Heart left ventricle (tissue), 16 donors: Measurements from ENCODE around the gene MYO1E. TPM values are rescaled to one million over a fixed set of nuclear protein-coding genes. Genes with fewer than 3 reads are reported as not detected.

ENCODE experiments used
- ATAC-seq, 4 donors: fragments of 200-7000 bp; cut with Tn5 transposase; one replicate each; pipeline ENCODE4 v1.9.1; 2020 to 2022; ENCODE audit warnings: moderate library complexity in 4 of 4, mild to moderate bottlenecking in 3 of 4, moderate number of reproducible peaks in 1 of 4
- DNase-seq, 5 donors: peaks; one replicate each; pipeline ENCODE4 v3.0.0-alpha.2; 2020
- H3K27ac ChIP-seq, 12 donors: fragments of 200-600 bp; sonication (generic) in 4 of 12; one replicate each; pipeline versions ENCODE4 v1.5.0 to v1.8.0; 2016 to 2022; ENCODE audit warnings: mild to moderate bottlenecking in 2 of 12
- H3K27me3 ChIP-seq, 9 donors: fragments of 200-600 bp; sonication (generic) in 2 of 9; one replicate each; pipeline versions ENCODE4 v1.5.1 to v1.8.0; 2016 to 2022; ENCODE audit warnings: mild to moderate bottlenecking in 3 of 9
- H3K36me3 ChIP-seq, 9 donors: fragments of 200-600 bp; sonication (generic) in 2 of 9; one replicate each; pipeline versions ENCODE4 v1.5.0 to v1.8.0; 2018 to 2022; ENCODE audit warnings: mild to moderate bottlenecking in 2 of 9
- H3K4me1 ChIP-seq, 12 donors: fragments of 200-600 bp; sonication (generic) in 4 of 12; one replicate each; pipeline versions ENCODE4 v1.5.0 to v1.8.0; 2016 to 2022; ENCODE audit warnings: mild to moderate bottlenecking in 3 of 12
- H3K4me3 ChIP-seq, 12 donors: fragments of 200-600 bp; sonication (generic) in 4 of 12; one replicate each; pipeline versions ENCODE4 v1.5.0 to v1.8.0; 2017 to 2022; ENCODE audit warnings: mild to moderate bottlenecking in 9 of 12, moderate library complexity in 4 of 12
- H3K9me3 ChIP-seq, 12 donors: fragments of 200-600 bp; sonication (generic) in 4 of 12; one replicate each; pipeline versions ENCODE4 v1.5.0 to v1.8.0; 2016 to 2022; ENCODE audit warnings: mild to moderate bottlenecking in 1 of 12
- CTCF ChIP-seq, 12 donors: fragments of 200-600 bp; sonication (generic) in 4 of 12; IDR thresholded peaks; one replicate each; pipeline versions ENCODE4 v1.5.0 to v1.8.0; 2018 to 2022; ENCODE audit warnings: antibody characterized with exemption in 12 of 12, mild to moderate bottlenecking in 5 of 12
- POLR2A ChIP-seq, 2 donors: fragments of 450-650 bp; IDR thresholded peaks; one replicate each; pipeline ENCODE4 v1.6.1; 2017; ENCODE audit warnings: antibody characterized with exemption in 2 of 2, mild to moderate bottlenecking in 2 of 2, moderate library complexity in 2 of 2
- WGBS, 4 donors: extraction: QIAGEN DNeasy Blood & Tissue Kit in 2 of 4; methylation state at CpG; one replicate each; pipeline versions ENCODE4 v1.1.5 to v1.1.7; 2013 to 2018; 5-methylcytosine and 5-hydroxymethylcytosine counted together
- intact Hi-C, 10 donors: fragments of 100-400 bp; cut with DNase I; formaldehyde crosslinking; loops; one replicate each; pipeline versions ENCODE4 v1.11.1 to v1.14.2; 2022
- polyA plus RNA-seq, 2 donors: library from polyadenylated mRNA; stranded (reverse); fragments of 200-250 nt; gene quantifications; one replicate each; pipeline ENCODE4 v1.2.3, GENCODE V29; 2013
- total RNA-seq, 9 donors: library from RNA; depleted of rRNA in 2 of 9; stranded (reverse); fragments of >200 nt in 2 of 9; fragmentation: NEBNext Ultra II Directional in 3 of 9; extraction: Animal tissue kit (Norgen Biotek cat#: 25700) in 3 of 9; gene quantifications; one replicate each; pipeline versions ENCODE4 v1.1.0 to v1.2.4, GENCODE V29; 2016 to 2023
- donor health status: ischemic (EF 13 %, LVEDD 7.1; RV severe dilation, severe dysfunction).
- donor health status: healthy with polysubstance abuse.
- donor health status: DM: no; HTN: yes; CAD: no.
- donor health status: DM: no; HTN: no; CAD: no.
- donor health status: ischemic (EF 25% LVEDD 6.9; RV normal size, moderate dysfunction).
- donor health status: ischemic (EF 25% LVEDD 5.7; RV mildly dilated, moderate dysfunction).
- donor health status: healthy.
- donor health status: DM: yes; HTN: yes; CAD: no.
- donor health status: ischemic (EF 35%, LVEDD 5.7; RV mildly dilated, moderate dysfunction).
- donor health status: nonischemic (EF 11% LVEDD 7.7; RV severe dilation, severe dysfunction).
- donor health status: DM: yes; HTN: yes; CAD: no.
- donor health status: PGD.
- donor health status: ischemic (EF 29% LVEDD 5.4; RV normal size, mild dysfunction).
- donor health status: nonischemic (EF 23%, LVEDD 6.1; RV moderate dilation, normal function).

The MYO1E gene
- total and polyA plus RNA-seq, 11 donors = 8.5 to 98.6 (median 25.2) TPM

GRCh38 chr15:59179717-59180116 lies 193.0 kb downstream of the MYO1E start:
- no peak overlapping the region for H3K4me3 ChIP-seq
- no peak for TF ChIP-seq POLR2A (IDR thresholded peaks at IDR 0.05)
- no peak for TF ChIP-seq CTCF (IDR thresholded peaks at IDR 0.05)
- H3K27ac ChIP-seq = no peak overlapping the region
- H3K36me3 ChIP-seq = peaks cover 0 to 56% (median 20%) of the 10 kb centered on the region in 9 donors
- no peak for DNase-seq
- intact Hi-C loops = loop anchor here in 3 of 10 donors (5.0 to 10.0 kb wide), 3 partner anchors 193 to 315 kb away; partner anchors contain the start of gene MYO1E (in 1 of the 3)
- no peak for ATAC-seq
- H3K9me3 ChIP-seq = peaks cover 0 to 21% (median 11%) of the 10 kb centered on the region in 12 donors
- H3K27me3 ChIP-seq = no peaks in the 10 kb centered on the region
- 89 to 94% (median 91%) methylated on average over 5 of the region's 5 CpGs for WGBS, 4 donors
- H3K4me1 ChIP-seq = peaks cover 0 to 54% (median 7%) of the 10 kb centered on the region in 12 donors

GRCh38 chr15:59178151-59178695 lies 194.4 kb downstream of the MYO1E start:
- intact Hi-C loops = loop anchor here in 3 of 10 donors (5.0 to 10.0 kb wide), 3 partner anchors 194 to 317 kb away; partner anchors contain the start of gene MYO1E (in 1 of the 3)
- H3K36me3 ChIP-seq = peaks cover 0 to 51% (median 28%) of the 10 kb centered on the region in 9 donors
- peaks cover 0 to 62% (median 8%) of the 10 kb centered on the region in 12 donors for H3K4me1 ChIP-seq
- no peaks in the 10 kb centered on the region for H3K27me3 ChIP-seq
- H3K9me3 ChIP-seq = peaks cover 0 to 20% (median 11%) of the 10 kb centered on the region in 12 donors
- TF ChIP-seq POLR2A (IDR thresholded peaks at IDR 0.05) (no peak), CTCF (IDR thresholded peaks at IDR 0.05) (no peak)
- WGBS, 4 donors = 92 to 95% (median 93%) methylated on average over 16 of the region's 16 CpGs
- H3K4me3 ChIP-seq = no peak overlapping the region
- DNase-seq (no peak), ATAC-seq (no peak)
- peak overlapping the region in 1 of 12 donors; percentile 89 for H3K27ac ChIP-seq

- H3K36me3 ChIP-seq = peaks cover 0 to 58% (median 33%) of the 10 kb centered on the region in 9 donors
- no peak for ATAC-seq
- H3K27me3 ChIP-seq = no peaks in the 10 kb centered on the region
- H3K9me3 ChIP-seq = peaks cover 0 to 12% (median 9%) of the 10 kb centered on the region in 12 donors
- intact Hi-C loops = loop anchor here in 3 of 10 donors (5.0 to 10.0 kb wide), 3 partner anchors 195 to 318 kb away; partner anchors contain the start of gene MYO1E (in 1 of the 3)
- no peak for DNase-seq
- H3K27ac ChIP-seq = peak overlapping the region in 1 of 12 donors; percentile 89
- TF ChIP-seq POLR2A (IDR thresholded peaks at IDR 0.05) (no peak), CTCF (IDR thresholded peaks at IDR 0.05) (no peak)
- 87 to 93% (median 92%) methylated on average over 4 of the region's 4 CpGs for WGBS, 4 donors
- H3K4me1 ChIP-seq = peaks cover 0 to 62% (median 8%) of the 10 kb centered on the region in 12 donors
- H3K4me3 ChIP-seq = no peak overlapping the region
Measured at GRCh38 chr15:59177317-59177660, 195.4 kb downstream of the MYO1E start.

- WGBS, 4 donors = 89 to 95% (median 91%) methylated on average over 9 of the region's 9 CpGs
- intact Hi-C loops = loop anchor here in 3 of 10 donors (5.0 to 10.0 kb wide), 3 partner anchors 196 to 318 kb away; partner anchors contain the start of gene MYO1E (in 1 of the 3)
- TF ChIP-seq POLR2A (IDR thresholded peaks at IDR 0.05) = no peak
- TF ChIP-seq CTCF (IDR thresholded peaks at IDR 0.05) = no peak
- ATAC-seq (no peak), DNase-seq (no peak)
- Histone ChIP-seq H3K27ac (peak overlapping the region in 1 of 12 donors; percentile 89), H3K9me3 (peaks cover 0 to 7% (median 4%) of the 10 kb centered on the region in 12 donors), H3K4me1 (peaks cover 0 to 62% (median 8%) of the 10 kb centered on the region in 12 donors), H3K36me3 (peaks cover 0 to 62% (median 36%) of the 10 kb centered on the region in 9 donors), H3K4me3 (no peak overlapping the region), H3K27me3 (no peaks in the 10 kb centered on the region)
Measured at GRCh38 chr15:59176653-59177316, 195.9 kb downstream of the MYO1E start.
